ENCODE results near the gene TMEM269.

DNA sequence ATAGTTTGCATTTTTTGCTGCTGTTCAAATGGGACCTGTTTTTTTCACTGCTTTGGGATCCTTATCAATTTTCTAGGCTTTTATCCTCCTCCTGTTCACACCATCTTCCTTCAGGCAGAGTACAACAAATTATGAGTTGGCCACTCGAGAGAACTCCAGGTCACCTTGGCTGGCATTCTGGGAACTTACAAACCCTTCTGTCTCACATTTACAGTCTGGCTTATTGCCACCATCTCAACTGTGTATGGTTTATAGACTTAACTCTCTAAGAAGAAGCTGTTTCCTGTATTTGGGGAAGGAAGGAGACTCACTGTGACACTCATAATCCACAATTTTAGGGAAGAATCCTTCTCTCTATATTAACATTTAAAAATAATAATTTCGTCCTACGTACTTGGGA, 56.2 kb downstream of the TMEM269 start:
- TF ChIP-seq EZH2 (optimal IDR thresholded peaks at IDR 0.05; ENCODE audit: low read depth, low read length), result no peak
- TF ChIP-seq, protein P1, sequence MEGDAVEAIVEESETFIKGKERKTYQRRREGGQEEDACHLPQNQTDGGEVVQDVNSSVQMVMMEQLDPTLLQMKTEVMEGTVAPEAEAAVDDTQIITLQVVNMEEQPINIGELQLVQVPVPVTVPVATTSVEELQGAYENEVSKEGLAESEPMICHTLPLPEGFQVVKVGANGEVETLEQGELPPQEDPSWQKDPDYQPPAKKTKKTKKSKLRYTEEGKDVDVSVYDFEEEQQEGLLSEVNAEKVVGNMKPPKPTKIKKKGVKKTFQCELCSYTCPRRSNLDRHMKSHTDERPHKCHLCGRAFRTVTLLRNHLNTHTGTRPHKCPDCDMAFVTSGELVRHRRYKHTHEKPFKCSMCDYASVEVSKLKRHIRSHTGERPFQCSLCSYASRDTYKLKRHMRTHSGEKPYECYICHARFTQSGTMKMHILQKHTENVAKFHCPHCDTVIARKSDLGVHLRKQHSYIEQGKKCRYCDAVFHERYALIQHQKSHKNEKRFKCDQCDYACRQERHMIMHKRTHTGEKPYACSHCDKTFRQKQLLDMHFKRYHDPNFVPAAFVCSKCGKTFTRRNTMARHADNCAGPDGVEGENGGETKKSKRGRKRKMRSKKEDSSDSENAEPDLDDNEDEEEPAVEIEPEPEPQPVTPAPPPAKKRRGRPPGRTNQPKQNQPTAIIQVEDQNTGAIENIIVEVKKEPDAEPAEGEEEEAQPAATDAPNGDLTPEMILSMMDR (IDR thresholded peaks at IDR 0.05; ENCODE audit: low read length), result no peak

Data from MM.1S (cell line).